K562 (cell line): ENCODE results near the gene KL. TPM values are rescaled to one million over a fixed set of nuclear protein-coding genes. Genes with fewer than 3 reads are reported as not detected.

ENCODE experiments used
- ATAC-seq: fragments of 200-7000 bp; cut with Tn5 transposase; 3 replicates; pipeline ENCODE4 v1.9.1; 2020; ENCODE audit warnings: moderate library complexity
- BruUV-seq: library from RNA; stranded (reverse); fragments of 400-500 nt; replicated peaks from 2 replicates; lab custom pipeline; 2021; lab: Mats Ljungman, UMichigan
- CTCF ChIA-PET: fragments of 300-600 bp; formaldehyde crosslinking; extraction: SDS; loops from one replicate; lab custom pipeline; 2021; ENCODE audit warnings: low intra/inter-chr PET ratio; lab: Yijun Ruan, JAX
- POLR2A ChIA-PET: fragments of 300-600, 350-650 bp; sonication (Branson Sonifier 250); formaldehyde crosslinking; extraction: SDS; loops from one replicate; lab custom pipeline; 2021; ENCODE audit warnings: antibody characterized with exemption, inconsistent platforms; lab: Yijun Ruan, JAX
- DNase-seq, 4 experiments: peaks; one replicate each; pipeline versions ENCODE4 v3.0.0 to v3.0.0-alpha.2; 2011 to 2018; ENCODE audit warnings: low spot score in 3 of 4, mixed read lengths in 3 of 4; ENCODE audit errors: extremely low read depth in 1 of 4
- FAIRE-seq: peaks from 2 replicates; lab custom pipeline; 2011; peaks lifted over from hg19 to GRCh38; lab: Jason Lieb, UNC
- H2AFZ ChIP-seq: 2 replicates; pipeline ENCODE4 v1.6.0; 2011; ENCODE audit warnings: low read depth, low read length, control low read depth, inconsistent platforms
- H3K27ac ChIP-seq: fragments of 200-600 bp; 3 replicates; pipeline ENCODE4 v1.8.0; 2011; ENCODE audit warnings: low read depth, mild to moderate bottlenecking, control low read depth, inconsistent platforms, low read length, moderate library complexity, mixed read lengths; ENCODE audit errors: extremely low read depth
- H3K27me3 ChIP-seq, 2 experiments: fragments of 300-600 bp in 1 of 2; 2 replicates in 1 of 2; 3 replicates in 1 of 2; pipeline versions ENCODE4 v1.6.0 to v1.8.0; 2011; ENCODE audit warnings: inconsistent platforms in 2 of 2, low read length in 2 of 2, mild to moderate bottlenecking in 1 of 2, mixed read lengths in 1 of 2, moderate library complexity in 1 of 2; ENCODE audit not compliant: control insufficient read depth in 2 of 2, insufficient read depth in 2 of 2
- H3K36me3 ChIP-seq: fragments of 300-600 bp; 3 replicates; pipeline ENCODE4 v1.8.0; 2011; ENCODE audit warnings: mild to moderate bottlenecking, low read length, inconsistent platforms; ENCODE audit not compliant: control insufficient read depth, insufficient read depth
- H3K4me1 ChIP-seq, 2 experiments: fragments of 200-600 bp in 1 of 2; replicated peaks in 1 of 2; 2 replicates in 1 of 2; 3 replicates in 1 of 2; pipeline versions ENCODE4 v1.5.1 to v1.8.0; 2011; ENCODE audit warnings: inconsistent platforms in 2 of 2, low read length in 2 of 2, mild to moderate bottlenecking in 1 of 2, mixed read lengths in 1 of 2, moderate library complexity in 1 of 2; ENCODE audit not compliant: control insufficient read depth in 2 of 2, insufficient read depth in 2 of 2
- H3K4me2 ChIP-seq: 2 replicates; pipeline ENCODE4 v1.6.1; 2011; ENCODE audit warnings: low read length, control low read depth, inconsistent platforms, mixed read lengths; ENCODE audit not compliant: insufficient read depth
- H3K4me3 ChIP-seq: fragments of 200-600 bp; sonication (generic), shearing (Covaris generic); 2 replicates; pipeline ENCODE4 v1.5.1; 2016; ENCODE audit warnings: control low read depth, inconsistent platforms
- H3K79me2 ChIP-seq: fragments of 200-600 bp; 3 replicates; pipeline ENCODE4 v1.8.0; 2011; ENCODE audit warnings: low read length, inconsistent platforms; ENCODE audit not compliant: control insufficient read depth, insufficient read depth
- H3K9ac ChIP-seq, 2 experiments: 2 replicates each; pipeline versions ENCODE4 v1.6.0 to v1.6.1; 2011; ENCODE audit warnings: low read depth in 2 of 2, low read length in 2 of 2, control low read depth in 1 of 2, inconsistent platforms in 1 of 2, mild to moderate bottlenecking in 1 of 2, mixed read lengths in 1 of 2; ENCODE audit not compliant: insufficient read depth in 1 of 2
- H3K9me1 ChIP-seq: one replicate; pipeline ENCODE4 v1.6.0; 2011; ENCODE audit warnings: inconsistent platforms, mild to moderate bottlenecking, low read length, moderate library complexity; ENCODE audit not compliant: control insufficient read depth, insufficient read depth
- H3K9me3 ChIP-seq: replicated peaks from 2 replicates; pipeline ENCODE4 v1.5.1; 2011; ENCODE audit warnings: low read depth, low read length, inconsistent platforms; ENCODE audit not compliant: control insufficient read depth, insufficient read depth
- H4K20me1 ChIP-seq: replicated peaks from 2 replicates; pipeline ENCODE4 v1.6.1; 2011; ENCODE audit warnings: low read length, inconsistent platforms, mixed read lengths; ENCODE audit not compliant: control insufficient read depth, insufficient read depth
- EWSR1 ChIP-seq: fragments of 450-650 bp; IDR thresholded peaks from 2 replicates; pipeline ENCODE4 v1.6.1; 2018; ENCODE audit warnings: borderline replicate concordance, mild to moderate bottlenecking, low read depth, moderate library complexity; ENCODE audit not compliant: partially characterized antibody
- GABPB2 ChIP-seq: fragments of 250-450 bp; sonication (Bioruptor Pico); conservative IDR thresholded peaks from 2 replicates; pipeline ENCODE4 v1.5.1; 2021; ENCODE audit warnings: mild to moderate bottlenecking
- KDM5B ChIP-seq: fragments of 200-600 bp; sonication (generic); IDR thresholded peaks from 2 replicates; pipeline ENCODE4 v1.6.1; 2012; ENCODE audit warnings: low read depth, mild to moderate bottlenecking, moderate library complexity, low read length, control low read depth, inconsistent platforms; ENCODE audit not compliant: insufficient replicate concordance
- L3MBTL2 ChIP-seq: fragments of 450-650 bp; IDR thresholded peaks from 2 replicates; pipeline ENCODE4 v1.6.1; 2016; ENCODE audit warnings: mild to moderate bottlenecking, moderate library complexity
- MYBL2 ChIP-seq, 2 experiments: fragments of 450-650 bp in 1 of 2; sonication (generic) in 1 of 2; formaldehyde crosslinking in 1 of 2; IDR thresholded peaks; 2 replicates each; pipeline versions ENCODE4 v1.6.1 to v1.8.1; 2017 to 2022; ENCODE audit warnings: borderline replicate concordance in 1 of 2, inconsistent platforms in 1 of 2, low read depth in 1 of 2, mild to moderate bottlenecking in 1 of 2, missing genetic modification reagents in 1 of 2, moderate library complexity in 1 of 2
- SMAD3 ChIP-seq: fragments of 450-650 bp; formaldehyde crosslinking; conservative IDR thresholded peaks from 2 replicates; pipeline ENCODE4 v1.4.0; 2020; ENCODE audit warnings: mild to moderate bottlenecking
- SP2 ChIP-seq: IDR thresholded peaks from 2 replicates; pipeline ENCODE4 v1.6.1; 2011; ENCODE audit warnings: mild to moderate bottlenecking, low read depth, low read length, moderate library complexity; ENCODE audit not compliant: poor library complexity, severe bottlenecking; ENCODE audit errors: extremely low read depth
- ZNF174 ChIP-seq: fragments of 250-450 bp; sonication (Bioruptor Pico); IDR thresholded peaks from 2 replicates; pipeline ENCODE4 v1.4.0; 2020; ENCODE audit warnings: mild to moderate bottlenecking
- ZNF197 ChIP-seq: fragments of 200-800 bp; sonication (Bioruptor generic); IDR thresholded peaks from 2 replicates; pipeline ENCODE4 v1.6.1; 2016; ENCODE audit warnings: low read depth, missing genetic modification characterization, missing compliant biosample characterization
- ZNF224 ChIP-seq: sonication (generic); formaldehyde crosslinking; IDR thresholded peaks from 2 replicates; pipeline ENCODE4 v1.8.0; 2022; ENCODE audit warnings: mild to moderate bottlenecking, missing genetic modification reagents
- ZNF695 ChIP-seq: fragments of 450-650 bp; formaldehyde crosslinking; IDR thresholded peaks from 2 replicates; pipeline ENCODE4 v1.4.0; 2020; ENCODE audit warnings: mild to moderate bottlenecking, moderate library complexity
- ZNF79 ChIP-seq: fragments of 250-450 bp; sonication (Bioruptor Pico); IDR thresholded peaks from 2 replicates; pipeline ENCODE4 v1.4.0; 2020; ENCODE audit warnings: low read depth, mild to moderate bottlenecking, moderate library complexity
- WGBS: fragments of 100-300 bp; shearing (Covaris generic); methylation state at CpG from one replicate; pipeline ENCODE4 v1.1.6; 2016; ENCODE audit warnings: low coverage, mixed read lengths; ENCODE audit not compliant: insufficient coverage; ENCODE audit errors: missing lambda C conversion rate; 5-methylcytosine and 5-hydroxymethylcytosine counted together
- in situ Hi-C: fragments of 300-500 bp; cut with MboI; formaldehyde crosslinking; loops from 4 replicates; pipeline ENCODE4 v1.15.0; 2018; ENCODE audit warnings: inconsistent platforms, mixed read lengths
- intact Hi-C: fragments of 100-400 bp; cut with micrococcal nuclease; formaldehyde crosslinking; loops from 2 replicates; pipeline ENCODE4 v1.14.2; 2022
- polyA plus RNA-seq, 8 experiments: library from polyadenylated mRNA; depleted of rRNA in 4 of 8; stranded (reverse) in 5 of 8; unstranded in 3 of 8; fragments of >200 nt; fragmentation: Nextera tagmentation in 2 of 8; fragmentation: Illumina TruSeq in 1 of 8; extraction: Ambion mirVana in 2 of 8; extraction: Trizol in 1 of 8; gene quantifications; 2 replicates each; pipeline versions ENCODE4 v1.2.1 to v1.2.3, GENCODE V29; 2011 to 2014; ENCODE audit warnings: inconsistent platforms in 1 of 8, missing spikeins in 1 of 8
- total RNA-seq, 7 experiments: library from RNA; depleted of rRNA in 6 of 7; stranded (reverse); fragments of >200 nt in 6 of 7; fragmentation: Illumina TruSeq in 2 of 7; extraction: Trizol in 2 of 7; gene quantifications; 2 replicates each; pipeline versions ENCODE4 v1.2.1 to v1.2.3, GENCODE V29; 2011 to 2021; ENCODE audit warnings: low replicate concordance in 1 of 7
- TF ChIP-seq, protein P1 (sequence below): fragments of 250-450 bp; sonication (Bioruptor Pico); IDR thresholded peaks from 2 replicates; pipeline ENCODE4 v1.5.1; 2021; ENCODE audit warnings: mild to moderate bottlenecking
- TF ChIP-seq, protein P2 (sequence below): sonication (generic); formaldehyde crosslinking; IDR thresholded peaks from 2 replicates; pipeline ENCODE4 v1.5.0; 2020; ENCODE audit warnings: missing genetic modification reagents
- TF ChIP-seq, protein P3 (sequence below), 2 experiments: fragments of 450-650 bp; conservative IDR thresholded peaks; 2 replicates each; pipeline ENCODE4 v1.6.1; 2017; ENCODE audit warnings: mild to moderate bottlenecking in 2 of 2, moderate library complexity in 2 of 2
- TF ChIP-seq, protein P4 (sequence below): fragments of 450-650 bp; conservative IDR thresholded peaks from 2 replicates; pipeline ENCODE4 v1.6.1; 2016; ENCODE audit warnings: missing genetic modification characterization, low read depth, mild to moderate bottlenecking, missing compliant biosample characterization, moderate library complexity

The KL gene
- total and polyA plus RNA-seq, 9 of the 15 experiments (the other 6 are each of a cell fraction or from before 2014, with no cell fraction given): not detected

DNA sequence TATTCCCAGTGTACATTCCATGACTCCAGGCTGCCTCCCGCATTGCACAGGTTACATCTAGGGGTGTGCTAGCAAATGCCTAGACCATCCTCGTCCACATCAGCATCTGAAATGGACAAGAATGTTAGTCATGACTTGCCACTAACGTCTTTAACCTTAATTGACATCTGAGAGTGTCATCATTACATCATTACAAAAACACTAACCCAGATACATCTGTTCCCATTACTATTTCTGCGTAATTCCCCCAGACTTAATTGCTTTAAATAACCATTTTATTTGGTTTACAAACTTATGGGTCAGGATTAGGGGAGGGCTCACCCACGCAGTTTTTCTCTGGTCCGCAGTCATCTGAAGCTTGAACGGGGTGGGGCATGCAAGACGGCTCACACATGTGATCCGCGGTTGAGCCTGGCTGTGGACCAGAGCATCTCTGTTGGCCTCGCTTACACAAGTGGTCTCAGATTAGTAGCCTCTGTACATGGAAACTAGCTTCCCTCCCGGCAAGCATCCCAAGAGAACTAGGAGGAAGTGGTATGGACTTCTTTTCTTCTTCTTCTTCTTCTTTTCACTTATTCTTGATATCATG, 15.9 kb downstream of the KL start:
- FAIRE-seq: no peak
- no peaks in the 10 kb centered on the region for H3K27me3 ChIP-seq
- H2AFZ ChIP-seq: no peak overlapping the region
- in situ Hi-C loops: no loop called here
- no peak overlapping the region for H3K9ac ChIP-seq
- intact Hi-C loops: no loop called here
- POLR2A ChIA-PET: no interaction called here
- 3% methylated on average over 12 of the region's 12 CpGs for WGBS
- BruUV-seq: no TSS peak
- H3K4me2 ChIP-seq: no peak overlapping the region
- H3K27ac ChIP-seq: no peak overlapping the region
- DNase-seq: no peak
- no peaks in the 10 kb centered on the region for H4K20me1 ChIP-seq
- no peaks in the 10 kb centered on the region for H3K79me2 ChIP-seq
- H3K36me3 ChIP-seq: no peaks in the 10 kb centered on the region
- no peaks in the 10 kb centered on the region for H3K9me1 ChIP-seq
- H3K4me1 ChIP-seq: no peaks in the 10 kb centered on the region
- no peak for ATAC-seq
- CTCF ChIA-PET: no interaction called here
- H3K9me3 ChIP-seq: no peaks in the 10 kb centered on the region
- H3K4me3 ChIP-seq: no peak overlapping the region
- TF ChIP-seq MYBL2 (IDR thresholded peaks at IDR 0.05; ENCODE audit: low read depth) (no peak), MYBL2 (CRISPR knock-in tag; IDR thresholded peaks at IDR 0.05; ENCODE audit: borderline replicate concordance) (no peak), KDM5B (no peak), L3MBTL2 (no peak), GABPB2 (CRISPR knock-in tag) (no peak), ZNF79 (CRISPR knock-in tag) (no peak), ZNF224 (CRISPR knock-in tag) (no peak), SMAD3 (CRISPR knock-in tag) (no peak), EWSR1 (no peak), ZNF174 (no peak), ZNF695 (CRISPR knock-in tag) (no peak), ZNF197 (CRISPR knock-in tag) (no peak), SP2 (no peak)
- TF ChIP-seq, protein P1, sequence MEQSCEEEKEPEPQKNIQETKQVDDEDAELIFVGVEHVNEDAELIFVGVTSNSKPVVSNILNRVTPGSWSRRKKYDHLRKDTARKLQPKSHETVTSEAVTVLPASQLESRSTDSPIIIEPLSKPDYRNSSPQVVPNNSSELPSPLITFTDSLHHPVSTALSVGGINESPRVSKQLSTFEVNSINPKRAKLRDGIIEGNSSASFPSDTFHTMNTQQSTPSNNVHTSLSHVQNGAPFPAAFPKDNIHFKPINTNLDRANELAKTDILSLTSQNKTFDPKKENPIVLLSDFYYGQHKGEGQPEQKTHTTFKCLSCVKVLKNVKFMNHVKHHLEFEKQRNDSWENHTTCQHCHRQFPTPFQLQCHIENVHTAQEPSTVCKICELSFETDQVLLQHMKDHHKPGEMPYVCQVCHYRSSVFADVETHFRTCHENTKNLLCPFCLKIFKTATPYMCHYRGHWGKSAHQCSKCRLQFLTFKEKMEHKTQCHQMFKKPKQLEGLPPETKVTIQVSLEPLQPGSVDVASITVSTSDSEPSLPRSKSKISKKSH (CRISPR knock-in tag): no peak
- TF ChIP-seq, protein P2, sequence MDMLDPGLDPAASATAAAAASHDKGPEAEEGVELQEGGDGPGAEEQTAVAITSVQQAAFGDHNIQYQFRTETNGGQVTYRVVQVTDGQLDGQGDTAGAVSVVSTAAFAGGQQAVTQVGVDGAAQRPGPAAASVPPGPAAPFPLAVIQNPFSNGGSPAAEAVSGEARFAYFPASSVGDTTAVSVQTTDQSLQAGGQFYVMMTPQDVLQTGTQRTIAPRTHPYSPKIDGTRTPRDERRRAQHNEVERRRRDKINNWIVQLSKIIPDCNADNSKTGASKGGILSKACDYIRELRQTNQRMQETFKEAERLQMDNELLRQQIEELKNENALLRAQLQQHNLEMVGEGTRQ (CRISPR knock-in tag): no peak
- TF ChIP-seq, protein P3, sequence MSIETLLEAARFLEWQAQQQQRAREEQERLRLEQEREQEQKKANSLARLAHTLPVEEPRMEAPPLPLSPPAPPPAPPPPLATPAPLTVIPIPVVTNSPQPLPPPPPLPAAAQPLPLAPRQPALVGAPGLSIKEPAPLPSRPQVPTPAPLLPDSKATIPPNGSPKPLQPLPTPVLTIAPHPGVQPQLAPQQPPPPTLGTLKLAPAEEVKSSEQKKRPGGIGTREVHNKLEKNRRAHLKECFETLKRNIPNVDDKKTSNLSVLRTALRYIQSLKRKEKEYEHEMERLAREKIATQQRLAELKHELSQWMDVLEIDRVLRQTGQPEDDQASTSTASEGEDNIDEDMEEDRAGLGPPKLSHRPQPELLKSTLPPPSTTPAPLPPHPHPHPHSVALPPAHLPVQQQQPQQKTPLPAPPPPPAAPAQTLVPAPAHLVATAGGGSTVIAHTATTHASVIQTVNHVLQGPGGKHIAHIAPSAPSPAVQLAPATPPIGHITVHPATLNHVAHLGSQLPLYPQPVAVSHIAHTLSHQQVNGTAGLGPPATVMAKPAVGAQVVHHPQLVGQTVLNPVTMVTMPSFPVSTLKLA (conservative IDR thresholded peaks at IDR 0.05): no peak
- TF ChIP-seq, protein P4, sequence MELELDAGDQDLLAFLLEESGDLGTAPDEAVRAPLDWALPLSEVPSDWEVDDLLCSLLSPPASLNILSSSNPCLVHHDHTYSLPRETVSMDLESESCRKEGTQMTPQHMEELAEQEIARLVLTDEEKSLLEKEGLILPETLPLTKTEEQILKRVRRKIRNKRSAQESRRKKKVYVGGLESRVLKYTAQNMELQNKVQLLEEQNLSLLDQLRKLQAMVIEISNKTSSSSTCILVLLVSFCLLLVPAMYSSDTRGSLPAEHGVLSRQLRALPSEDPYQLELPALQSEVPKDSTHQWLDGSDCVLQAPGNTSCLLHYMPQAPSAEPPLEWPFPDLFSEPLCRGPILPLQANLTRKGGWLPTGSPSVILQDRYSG (tag): no peak
